Measurements from ENCODE around the gene LIMA1. TPM values are rescaled to one million over a fixed set of nuclear protein-coding genes. Genes with fewer than 3 reads are reported as not detected.

The LIMA1 gene
- total RNA-seq, 1 donor from 2014 or later = 40.9 TPM

DNA sequence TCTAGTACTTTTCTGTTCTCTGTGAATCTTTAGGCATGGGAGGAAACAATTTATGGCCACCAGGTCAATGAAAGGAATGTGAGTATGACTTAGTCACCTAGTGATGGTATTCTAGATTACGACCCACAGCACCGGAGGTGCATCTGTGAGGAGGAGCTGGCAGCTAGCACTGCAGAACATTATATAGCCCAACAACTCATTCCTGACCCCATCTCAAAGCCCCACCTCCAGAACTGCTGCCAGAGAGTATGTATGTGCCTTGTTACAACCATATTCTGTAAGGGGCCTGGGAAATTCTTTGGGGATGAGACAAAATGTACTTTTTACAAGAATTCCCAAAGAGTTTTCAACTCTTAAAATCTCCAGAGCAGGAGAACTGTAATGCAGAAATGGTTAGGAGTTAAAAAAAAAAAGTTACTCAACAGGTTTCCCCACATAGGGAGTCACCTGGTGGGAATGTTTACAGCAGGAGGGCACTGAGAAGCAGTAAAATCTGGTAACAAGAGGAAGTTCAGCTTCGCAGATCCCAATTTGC is 81.3 kb downstream of the LIMA1 start:
- Mint-ChIP-seq H3K27me3 (no peaks in the 10 kb centered on the region), H3K4me1 (ENCODE audit: low read depth) (peaks cover 15% of the 10 kb centered on the region), H3K27ac (peak overlapping the region; percentile 96), H3K9me3 (ENCODE audit: low read depth) (no peaks in the 10 kb centered on the region), H3K4me3 (ENCODE audit: low read depth) (peak overlapping the region; percentile 41), H3K36me3 (ENCODE audit: insufficient read depth) (peaks cover 16% of the 10 kb centered on the region)
- no peak for DNase-seq (ENCODE audit: low spot score, unreplicated experiment)
- TF ChIP-seq, protein P1, sequence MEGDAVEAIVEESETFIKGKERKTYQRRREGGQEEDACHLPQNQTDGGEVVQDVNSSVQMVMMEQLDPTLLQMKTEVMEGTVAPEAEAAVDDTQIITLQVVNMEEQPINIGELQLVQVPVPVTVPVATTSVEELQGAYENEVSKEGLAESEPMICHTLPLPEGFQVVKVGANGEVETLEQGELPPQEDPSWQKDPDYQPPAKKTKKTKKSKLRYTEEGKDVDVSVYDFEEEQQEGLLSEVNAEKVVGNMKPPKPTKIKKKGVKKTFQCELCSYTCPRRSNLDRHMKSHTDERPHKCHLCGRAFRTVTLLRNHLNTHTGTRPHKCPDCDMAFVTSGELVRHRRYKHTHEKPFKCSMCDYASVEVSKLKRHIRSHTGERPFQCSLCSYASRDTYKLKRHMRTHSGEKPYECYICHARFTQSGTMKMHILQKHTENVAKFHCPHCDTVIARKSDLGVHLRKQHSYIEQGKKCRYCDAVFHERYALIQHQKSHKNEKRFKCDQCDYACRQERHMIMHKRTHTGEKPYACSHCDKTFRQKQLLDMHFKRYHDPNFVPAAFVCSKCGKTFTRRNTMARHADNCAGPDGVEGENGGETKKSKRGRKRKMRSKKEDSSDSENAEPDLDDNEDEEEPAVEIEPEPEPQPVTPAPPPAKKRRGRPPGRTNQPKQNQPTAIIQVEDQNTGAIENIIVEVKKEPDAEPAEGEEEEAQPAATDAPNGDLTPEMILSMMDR (IDR thresholded peaks at IDR 0.05; ENCODE audit: unreplicated experiment) = no peak

DNA sequence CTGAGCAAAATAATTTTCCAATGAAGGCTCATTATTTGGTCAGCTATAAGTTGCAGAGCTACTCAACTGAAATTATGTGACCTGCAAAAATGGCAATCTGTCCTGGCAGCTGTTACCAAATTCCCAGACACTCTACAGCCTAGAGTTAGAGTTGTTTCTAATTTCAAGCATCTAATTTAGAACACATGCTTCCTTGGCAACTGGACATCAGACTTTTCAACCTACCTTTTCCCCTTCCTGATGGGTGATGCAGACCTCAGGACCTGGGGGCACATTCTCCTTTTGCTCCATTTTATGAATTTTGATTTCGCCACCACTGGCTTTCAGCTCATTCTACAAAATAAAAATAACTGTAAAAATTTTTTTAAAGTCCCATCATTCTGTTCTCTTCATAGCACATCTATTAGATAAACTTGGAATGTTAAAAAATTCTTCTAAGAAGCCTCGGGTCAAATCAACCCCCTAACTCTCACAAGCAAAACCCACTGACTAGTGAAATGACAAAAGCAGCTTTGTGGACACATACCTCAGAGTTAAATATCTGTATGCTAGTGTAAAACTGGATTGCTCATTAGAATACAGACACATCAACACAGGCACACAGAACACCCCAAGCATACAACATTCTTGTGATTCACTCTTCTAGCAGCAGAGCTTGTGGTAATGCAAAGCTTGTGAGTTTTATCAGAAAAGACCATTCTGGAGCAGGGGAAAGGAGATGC is 82.6 kb downstream of the LIMA1 start:
- Mint-ChIP-seq H3K4me3 (ENCODE audit: low read depth) (no peak overlapping the region), H3K27me3 (no peaks in the 10 kb centered on the region), H3K9me3 (ENCODE audit: low read depth) (no peaks in the 10 kb centered on the region), H3K36me3 (ENCODE audit: insufficient read depth) (peaks cover 18% of the 10 kb centered on the region), H3K4me1 (ENCODE audit: low read depth) (peaks cover 15% of the 10 kb centered on the region), H3K27ac (peak overlapping the region; percentile 63)
- DNase-seq (ENCODE audit: low spot score, unreplicated experiment) = no peak
- TF ChIP-seq, protein P1 (IDR thresholded peaks at IDR 0.05; ENCODE audit: unreplicated experiment) = no peak

DNA sequence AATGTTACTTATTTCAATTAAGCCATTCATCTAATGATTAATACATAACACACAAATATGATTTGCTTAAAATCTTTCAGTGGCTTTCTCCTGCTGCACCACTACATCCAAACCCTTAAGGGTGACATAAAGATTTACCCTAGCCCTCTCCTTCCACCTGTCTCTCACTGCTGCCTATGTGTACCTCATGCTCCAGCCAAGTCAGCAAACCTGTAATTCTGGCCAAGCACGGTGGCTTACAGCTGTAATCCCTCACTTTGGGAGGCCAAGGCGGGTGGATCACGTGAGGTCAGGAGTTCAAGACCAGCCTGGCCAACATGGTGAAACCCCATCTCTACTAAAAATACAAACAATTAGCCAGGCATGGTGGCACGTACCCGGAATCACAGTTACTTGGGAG is 84.5 kb downstream of the LIMA1 start:
- TF ChIP-seq, protein P1 (IDR thresholded peaks at IDR 0.05; ENCODE audit: unreplicated experiment) = no peak
- H3K36me3 Mint-ChIP-seq (ENCODE audit: insufficient read depth) = peaks cover 15% of the 10 kb centered on the region
- H3K27ac Mint-ChIP-seq = peak overlapping the region; percentile 51
- H3K4me3 Mint-ChIP-seq (ENCODE audit: low read depth) = no peak overlapping the region
- H3K4me1 Mint-ChIP-seq (ENCODE audit: low read depth) = peaks cover 15% of the 10 kb centered on the region
- no peaks in the 10 kb centered on the region for H3K27me3 Mint-ChIP-seq
- no peak for DNase-seq (ENCODE audit: low spot score, unreplicated experiment)
- no peaks in the 10 kb centered on the region for H3K9me3 Mint-ChIP-seq (ENCODE audit: low read depth)

DNA sequence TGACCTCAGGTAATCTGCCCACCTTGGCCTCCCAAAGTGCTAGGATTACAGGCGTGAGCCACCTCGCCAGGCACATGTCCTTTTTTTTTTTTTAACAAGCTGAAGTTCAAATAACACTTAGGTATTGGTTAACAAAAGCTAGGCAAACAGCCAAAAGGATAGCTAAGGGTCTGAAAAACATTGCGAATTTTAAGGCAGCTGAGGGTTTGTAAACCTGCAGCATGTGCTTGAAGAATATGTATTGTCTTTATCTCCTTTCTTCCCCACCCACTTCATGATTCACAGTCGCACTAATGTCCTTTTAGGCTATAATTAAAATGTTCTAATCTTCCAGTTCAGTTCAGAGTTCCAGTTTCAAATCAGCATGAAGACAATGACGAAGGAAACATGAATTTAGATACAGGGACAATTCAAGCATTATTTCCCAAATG is 86.0 kb downstream of the LIMA1 start:
- Mint-ChIP-seq H3K4me3 (ENCODE audit: low read depth) (no peak overlapping the region), H3K9me3 (ENCODE audit: low read depth) (no peaks in the 10 kb centered on the region), H3K4me1 (ENCODE audit: low read depth) (peaks cover 9% of the 10 kb centered on the region), H3K36me3 (ENCODE audit: insufficient read depth) (peaks cover 17% of the 10 kb centered on the region), H3K27me3 (no peaks in the 10 kb centered on the region), H3K27ac (no peak overlapping the region)
- TF ChIP-seq, protein P1 (IDR thresholded peaks at IDR 0.05; ENCODE audit: unreplicated experiment) = no peak
- no peak for DNase-seq (ENCODE audit: low spot score, unreplicated experiment)

DNA sequence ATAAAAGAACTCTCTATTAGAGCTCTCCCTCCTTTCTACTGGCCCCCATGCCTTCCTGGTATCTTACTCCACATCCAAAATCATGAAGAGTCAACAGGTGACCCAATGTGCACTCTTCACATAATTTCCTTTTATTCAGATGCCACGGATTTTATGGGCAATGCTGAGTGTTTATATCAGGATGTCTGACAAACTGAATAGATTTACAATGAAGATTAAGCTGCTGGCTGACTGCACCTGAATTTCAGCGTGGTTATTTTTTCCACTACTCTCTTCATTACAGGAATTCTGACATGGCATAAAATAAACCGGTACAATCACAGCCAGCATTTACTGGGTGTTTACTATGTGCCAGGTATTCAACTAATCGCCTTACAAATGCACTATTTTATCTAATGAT is 86.8 kb downstream of the LIMA1 start:
- H3K36me3 Mint-ChIP-seq (ENCODE audit: insufficient read depth) = peaks cover 16% of the 10 kb centered on the region
- no peak overlapping the region for H3K4me3 Mint-ChIP-seq (ENCODE audit: low read depth)
- no peaks in the 10 kb centered on the region for H3K9me3 Mint-ChIP-seq (ENCODE audit: low read depth)
- H3K4me1 Mint-ChIP-seq (ENCODE audit: low read depth) = peaks cover 5% of the 10 kb centered on the region
- no peaks in the 10 kb centered on the region for H3K27me3 Mint-ChIP-seq
- no peak for DNase-seq (ENCODE audit: low spot score, unreplicated experiment)
- TF ChIP-seq, protein P1 (IDR thresholded peaks at IDR 0.05; ENCODE audit: unreplicated experiment) = no peak
- H3K27ac Mint-ChIP-seq = no peak overlapping the region
